H7 (cell line): Measurements from ENCODE around the gene DNAJC4. TPM values are rescaled to one million over a fixed set of nuclear protein-coding genes. Genes with fewer than 3 reads are reported as not detected.

ENCODE experiments used
- DNase-seq: peaks from one replicate; pipeline ENCODE4 v3.0.0; 2012
- H3K27me3 ChIP-seq: 2 replicates; pipeline ENCODE4 v1.6.0; 2011; ENCODE audit warnings: mild to moderate bottlenecking, low read length; ENCODE audit not compliant: control insufficient read depth, insufficient read depth
- H3K36me3 ChIP-seq: replicated peaks from 2 replicates; pipeline ENCODE4 v1.5.1; 2011; ENCODE audit warnings: low read length; ENCODE audit not compliant: control insufficient read depth, insufficient read depth
- H3K4me3 ChIP-seq: 2 replicates; pipeline ENCODE4 v1.5.1; 2011; ENCODE audit warnings: low read depth, mild to moderate bottlenecking, control low read depth, low read length, moderate library complexity; ENCODE audit not compliant: insufficient read depth
- total RNA-seq: library from RNA; depleted of rRNA; stranded (reverse); fragments of >200 nt; shearing (Covaris generic); gene quantifications from 2 replicates; pipeline ENCODE4 v1.2.3, GENCODE V29; 2014

DNAJC4 gene
- total RNA-seq, 1 experiment from 2014 or later = 12.0 TPM

- H3K4me3 ChIP-seq = no peak overlapping the region
- H3K36me3 ChIP-seq = peaks cover 38% of the 10 kb centered on the region
- no peaks in the 10 kb centered on the region for H3K27me3 ChIP-seq
- peak; percentile 50 for DNase-seq
Observed at GRCh38 chr11:64204080-64204440, 26.3 kb upstream of the DNAJC4 start.

- Histone ChIP-seq H3K27me3 (no peaks in the 10 kb centered on the region), H3K4me3 (no peak overlapping the region), H3K36me3 (peaks cover 38% of the 10 kb centered on the region)
- peak; percentile 96 for DNase-seq
Observed at GRCh38 chr11:64204464-64204989, 25.8 kb upstream of the DNAJC4 start.

- peaks cover 24% of the 10 kb centered on the region for H3K36me3 ChIP-seq
Observed at GRCh38 chr11:64206457-64207255, 23.7 kb upstream of the DNAJC4 start, which contains the start of gene FERMT3. Gene FERMT3, plus strand, starts transcription at chr11:64206721. Its CDS starts 644 bp downstream, at chr11:64207365.

GRCh38 chr11:64207256-64208085 is 22.9 kb upstream of the DNAJC4 start:
- H3K36me3 ChIP-seq = peaks cover 18% of the 10 kb centered on the region
- DNase-seq = peak; percentile 52
- no peaks in the 10 kb centered on the region for H3K27me3 ChIP-seq
- H3K4me3 ChIP-seq = no peak overlapping the region

More at GRCh38 chr11:64206457-64207255, 23.7 kb upstream of the DNAJC4 start, which contains the start of gene FERMT3:
- Histone ChIP-seq H3K27me3 (no peaks in the 10 kb centered on the region), H3K4me3 (no peak within 1 kb of the TSS)
- peak; percentile 57 for DNase-seq

GRCh38 chr11:64208086-64208795 is 22.1 kb upstream of the DNAJC4 start:
- Histone ChIP-seq H3K36me3 (peaks cover 11% of the 10 kb centered on the region), H3K4me3 (no peak overlapping the region), H3K27me3 (no peaks in the 10 kb centered on the region)
- peak; percentile 60 for DNase-seq

GRCh38 chr11:64208796-64209562 is 21.4 kb upstream of the DNAJC4 start:
- Histone ChIP-seq H3K4me3 (no peak overlapping the region), H3K27me3 (no peaks in the 10 kb centered on the region), H3K36me3 (peaks cover 10% of the 10 kb centered on the region)
- peak; percentile 58 for DNase-seq

- DNase-seq = no peak
- H3K4me3 ChIP-seq = no peak overlapping the region
- H3K27me3 ChIP-seq = no peaks in the 10 kb centered on the region
- peaks cover 10% of the 10 kb centered on the region for H3K36me3 ChIP-seq
Observed at GRCh38 chr11:64209563-64209843, 20.8 kb upstream of the DNAJC4 start.

GRCh38 chr11:64210301-64211020 is 19.9 kb upstream of the DNAJC4 start:
- peaks cover 9% of the 10 kb centered on the region for H3K36me3 ChIP-seq
- no peak overlapping the region for H3K4me3 ChIP-seq
- DNase-seq = peak; percentile 51
- H3K27me3 ChIP-seq = no peaks in the 10 kb centered on the region

GRCh38 chr11:64211181-64211872 is 19.0 kb upstream of the DNAJC4 start:
- H3K27me3 ChIP-seq = no peaks in the 10 kb centered on the region
- no peak overlapping the region for H3K4me3 ChIP-seq
- H3K36me3 ChIP-seq = peaks cover under 1% of the 10 kb centered on the region
- peak; percentile 59 for DNase-seq

GRCh38 chr11:64216879-64217278 is 13.5 kb upstream of the DNAJC4 start:
- Histone ChIP-seq H3K27me3 (no peaks in the 10 kb centered on the region), H3K36me3 (no peaks in the 10 kb centered on the region), H3K4me3 (no peak overlapping the region)
- DNase-seq = peak; percentile 67

GRCh38 chr11:64218628-64219353 is 11.6 kb upstream of the DNAJC4 start:
- H3K36me3 ChIP-seq = no peaks in the 10 kb centered on the region; the same call in 1 of the 2 replicates
- no peak for DNase-seq
- no peak overlapping the region for H3K4me3 ChIP-seq
- H3K27me3 ChIP-seq = no peaks in the 10 kb centered on the region

GRCh38 chr11:64219354-64219684 is 11.0 kb upstream of the DNAJC4 start:
- Histone ChIP-seq H3K36me3 (no peaks in the 10 kb centered on the region; the same call in none of the 2 replicates), H3K4me3 (no peak overlapping the region), H3K27me3 (no peaks in the 10 kb centered on the region)
- no peak for DNase-seq
